ENCODE data around the gene GIN1. TPM values are rescaled to one million over a fixed set of nuclear protein-coding genes. Genes with fewer than 3 reads are reported as not detected.

GIN1 gene
- total and polyA plus RNA-seq, 8 donors, result 2.2 to 13.6 (median 4.1) TPM; not detected in 1

DNA sequence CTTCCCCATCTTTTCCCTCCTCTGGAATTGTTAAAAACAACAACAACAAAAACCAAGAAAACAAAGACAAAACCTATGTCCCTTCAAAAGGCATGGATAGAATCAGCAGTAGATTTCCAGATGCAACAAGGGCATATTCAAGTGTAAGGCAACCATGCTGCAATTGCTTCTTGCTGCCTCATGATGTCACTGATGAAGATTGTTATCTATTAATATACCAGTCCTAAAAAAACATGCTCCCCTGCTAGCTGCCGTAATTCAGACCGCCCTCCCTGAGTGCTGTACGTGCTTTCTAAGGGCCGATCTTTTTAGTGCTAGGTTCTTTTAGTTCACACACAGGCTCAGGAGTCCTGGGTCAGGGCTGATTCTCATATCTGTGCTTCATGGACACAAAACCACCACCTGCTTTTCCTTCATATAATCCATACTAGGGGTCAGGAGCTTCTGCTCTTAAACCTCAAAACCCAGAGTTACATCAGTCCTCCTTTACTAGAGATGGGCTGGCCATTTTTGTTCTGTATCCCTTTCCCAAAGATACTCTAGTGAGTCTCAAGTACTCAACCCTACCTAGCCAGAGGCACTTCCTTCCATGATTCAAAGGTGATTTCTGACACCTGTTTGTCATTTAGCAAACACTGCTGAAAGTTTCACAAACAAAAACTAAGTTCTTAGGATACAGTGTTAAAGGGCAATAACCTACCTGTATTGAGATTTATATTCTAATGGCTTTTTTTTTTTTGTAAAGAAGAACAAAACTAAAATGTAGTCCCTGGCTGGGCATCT is 82.1 kb downstream of the GIN1 start:
- Histone ChIP-seq H3K4me1 (no peaks in the 10 kb centered on the region), H3K9me3 (peaks cover 0 to 9% (median 0%) of the 10 kb centered on the region in 4 donors), H3K27me3 (no peaks in the 10 kb centered on the region), H3K36me3 (peaks cover 0 to under 1% (median under 1%) of the 10 kb centered on the region in 4 donors), H3K4me3 (no peak overlapping the region), H3K27ac (no peak overlapping the region)
- intact Hi-C loops (cut with DNase I; ENCODE audit: low total_unique reads), result loop anchor here (10.0 kb wide), 2 partner anchors 353 to 453 kb away; no protein-coding TSS in a partner anchor
- no peak for DNase-seq
- TF ChIP-seq, protein P1, sequence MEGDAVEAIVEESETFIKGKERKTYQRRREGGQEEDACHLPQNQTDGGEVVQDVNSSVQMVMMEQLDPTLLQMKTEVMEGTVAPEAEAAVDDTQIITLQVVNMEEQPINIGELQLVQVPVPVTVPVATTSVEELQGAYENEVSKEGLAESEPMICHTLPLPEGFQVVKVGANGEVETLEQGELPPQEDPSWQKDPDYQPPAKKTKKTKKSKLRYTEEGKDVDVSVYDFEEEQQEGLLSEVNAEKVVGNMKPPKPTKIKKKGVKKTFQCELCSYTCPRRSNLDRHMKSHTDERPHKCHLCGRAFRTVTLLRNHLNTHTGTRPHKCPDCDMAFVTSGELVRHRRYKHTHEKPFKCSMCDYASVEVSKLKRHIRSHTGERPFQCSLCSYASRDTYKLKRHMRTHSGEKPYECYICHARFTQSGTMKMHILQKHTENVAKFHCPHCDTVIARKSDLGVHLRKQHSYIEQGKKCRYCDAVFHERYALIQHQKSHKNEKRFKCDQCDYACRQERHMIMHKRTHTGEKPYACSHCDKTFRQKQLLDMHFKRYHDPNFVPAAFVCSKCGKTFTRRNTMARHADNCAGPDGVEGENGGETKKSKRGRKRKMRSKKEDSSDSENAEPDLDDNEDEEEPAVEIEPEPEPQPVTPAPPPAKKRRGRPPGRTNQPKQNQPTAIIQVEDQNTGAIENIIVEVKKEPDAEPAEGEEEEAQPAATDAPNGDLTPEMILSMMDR (IDR thresholded peaks at IDR 0.05), result no peak
- TF ChIP-seq EP300 (IDR thresholded peaks at IDR 0.05) (no peak), POLR2A (IDR thresholded peaks at IDR 0.05) (no peak), POLR2AphosphoS5 (IDR thresholded peaks at IDR 0.05) (no peak)
- 82 to 95% (median 92%) methylated on average over 4 of the region's 4 CpGs for WGBS, 5 donors

DNA sequence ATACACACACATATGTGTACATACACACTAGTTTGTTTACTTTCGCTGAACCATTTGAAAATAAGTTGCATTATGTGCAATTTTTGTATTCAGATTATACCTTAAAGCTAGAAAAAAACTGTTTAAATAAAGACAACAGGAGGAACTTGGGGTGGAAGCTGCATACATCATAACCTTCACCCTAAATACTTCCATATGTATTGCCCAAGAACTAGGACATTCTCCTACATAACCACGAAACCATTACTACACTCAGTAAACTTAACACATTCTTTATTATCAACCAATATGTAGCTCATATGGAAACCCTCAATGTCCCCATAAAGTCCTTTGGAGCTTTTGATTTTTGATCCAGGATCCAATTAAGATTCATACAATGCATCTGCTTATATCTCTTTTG is 83.3 kb downstream of the GIN1 start:
- DNase-seq, result no peak
- intact Hi-C loops (cut with DNase I; ENCODE audit: low total_unique reads), result loop anchor here (10.0 kb wide), 2 partner anchors 352 to 452 kb away; no protein-coding TSS in a partner anchor
- H3K9me3 ChIP-seq, result peaks cover 0 to 9% (median 0%) of the 10 kb centered on the region in 4 donors
- H3K36me3 ChIP-seq, result peaks cover 0 to 9% (median 7%) of the 10 kb centered on the region in 4 donors
- no peaks in the 10 kb centered on the region for H3K4me1 ChIP-seq
- no peak overlapping the region for H3K4me3 ChIP-seq
- H3K27ac ChIP-seq, result no peak overlapping the region
- no peaks in the 10 kb centered on the region for H3K27me3 ChIP-seq
- no peak for TF ChIP-seq POLR2AphosphoS5 (IDR thresholded peaks at IDR 0.05)
- TF ChIP-seq, protein P1 (IDR thresholded peaks at IDR 0.05), result no peak
- TF ChIP-seq EP300 (IDR thresholded peaks at IDR 0.05), result no peak
- no peak for TF ChIP-seq POLR2A (IDR thresholded peaks at IDR 0.05)
- WGBS, 5 donors, result 86 to 90% (median 87%) methylated on average over 2 of the region's 2 CpGs

Other genes starting within 250 kb of the GIN1 start
- gene PPIP5K2, start 163 bp upstream of the GIN1 start, total RNA-seq, result 100 to 1,000 TPM in 1 of 5 donors, 10 to 100 TPM in 4; 25.2 to 101 (median 33.2) TPM
- gene PPIP5K2, start 163 bp upstream of the GIN1 start, polyA plus RNA-seq, result 10 to 100 TPM; 12.1 to 16.2 (median 14.5) TPM
- gene MACIR, start 138.6 kb upstream of the GIN1 start, total RNA-seq, result 10 to 100 TPM in 3 of 5 donors, 1 to 10 TPM in 2; 1.2 to 39.7 (median 23.5) TPM
- 10 to 100 TPM in 1 of 3 donors, 1 to 10 TPM in 2; 4.0 to 22.3 (median 8.7) TPM for gene MACIR, start 138.6 kb upstream of the GIN1 start, polyA plus RNA-seq